ENCODE measurements around the gene NVL.
A peak's percentile ranks its signal among the peaks of the same experiment; 100 is the strongest.
"Not testable (repeated sequence)": the region's sequence is repeated elsewhere in the genome, so short reads cannot be mapped to it uniquely, and the experiment has no call there.

Gene NVL

DNA sequence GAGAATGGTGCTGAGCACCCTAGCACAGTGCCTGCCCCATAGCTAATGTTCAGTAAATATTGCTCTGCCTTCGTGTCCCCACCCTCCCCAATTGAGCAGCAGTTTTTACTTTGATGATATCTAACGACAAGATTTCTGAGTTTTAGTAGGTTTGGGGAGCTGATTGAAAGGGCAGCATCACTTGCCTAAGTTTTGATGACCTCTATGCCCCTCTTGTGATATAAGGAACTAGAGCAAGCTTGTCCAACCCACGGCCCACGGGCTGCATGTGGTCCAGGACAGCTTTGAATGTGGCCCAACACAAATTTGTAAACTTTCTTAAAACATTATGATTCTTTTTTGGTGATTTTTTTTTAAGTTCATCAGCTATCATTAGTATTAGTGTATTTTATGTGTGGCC is 28.3 kb upstream of the NVL start:
- DNase-seq (ENCODE audit: low spot score): no peak
- TF ChIP-seq, protein P1, sequence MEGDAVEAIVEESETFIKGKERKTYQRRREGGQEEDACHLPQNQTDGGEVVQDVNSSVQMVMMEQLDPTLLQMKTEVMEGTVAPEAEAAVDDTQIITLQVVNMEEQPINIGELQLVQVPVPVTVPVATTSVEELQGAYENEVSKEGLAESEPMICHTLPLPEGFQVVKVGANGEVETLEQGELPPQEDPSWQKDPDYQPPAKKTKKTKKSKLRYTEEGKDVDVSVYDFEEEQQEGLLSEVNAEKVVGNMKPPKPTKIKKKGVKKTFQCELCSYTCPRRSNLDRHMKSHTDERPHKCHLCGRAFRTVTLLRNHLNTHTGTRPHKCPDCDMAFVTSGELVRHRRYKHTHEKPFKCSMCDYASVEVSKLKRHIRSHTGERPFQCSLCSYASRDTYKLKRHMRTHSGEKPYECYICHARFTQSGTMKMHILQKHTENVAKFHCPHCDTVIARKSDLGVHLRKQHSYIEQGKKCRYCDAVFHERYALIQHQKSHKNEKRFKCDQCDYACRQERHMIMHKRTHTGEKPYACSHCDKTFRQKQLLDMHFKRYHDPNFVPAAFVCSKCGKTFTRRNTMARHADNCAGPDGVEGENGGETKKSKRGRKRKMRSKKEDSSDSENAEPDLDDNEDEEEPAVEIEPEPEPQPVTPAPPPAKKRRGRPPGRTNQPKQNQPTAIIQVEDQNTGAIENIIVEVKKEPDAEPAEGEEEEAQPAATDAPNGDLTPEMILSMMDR (IDR thresholded peaks at IDR 0.05; ENCODE audit: extremely low read depth, missing control alignments): no peak

DNA sequence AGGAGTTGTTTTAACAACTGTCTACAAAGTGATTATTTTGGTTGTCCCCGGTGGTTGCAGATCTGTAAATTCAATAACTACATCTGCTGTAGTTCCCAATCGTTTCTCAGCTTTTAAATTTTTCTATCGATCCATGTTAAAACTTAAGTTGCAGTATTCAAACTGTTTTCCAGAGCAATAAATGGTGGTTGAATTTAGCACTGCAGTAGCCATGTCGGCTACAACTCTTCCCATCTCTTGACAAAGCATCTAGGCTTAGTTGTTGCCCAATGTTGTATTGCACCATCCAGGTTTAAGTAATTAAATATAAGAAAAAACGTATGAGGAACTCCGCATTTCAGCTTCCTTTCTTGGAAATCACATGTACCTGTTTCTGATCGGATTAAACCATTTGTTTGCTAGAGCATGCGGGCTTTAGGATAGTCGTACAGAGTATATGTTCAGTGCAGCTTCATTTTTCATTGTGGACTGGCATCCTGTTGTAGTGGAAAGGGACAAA is 27.7 kb upstream of the NVL start:
- TF ChIP-seq, protein P1 (IDR thresholded peaks at IDR 0.05; ENCODE audit: extremely low read depth, missing control alignments): no peak
- DNase-seq (ENCODE audit: low spot score): no peak

DNA sequence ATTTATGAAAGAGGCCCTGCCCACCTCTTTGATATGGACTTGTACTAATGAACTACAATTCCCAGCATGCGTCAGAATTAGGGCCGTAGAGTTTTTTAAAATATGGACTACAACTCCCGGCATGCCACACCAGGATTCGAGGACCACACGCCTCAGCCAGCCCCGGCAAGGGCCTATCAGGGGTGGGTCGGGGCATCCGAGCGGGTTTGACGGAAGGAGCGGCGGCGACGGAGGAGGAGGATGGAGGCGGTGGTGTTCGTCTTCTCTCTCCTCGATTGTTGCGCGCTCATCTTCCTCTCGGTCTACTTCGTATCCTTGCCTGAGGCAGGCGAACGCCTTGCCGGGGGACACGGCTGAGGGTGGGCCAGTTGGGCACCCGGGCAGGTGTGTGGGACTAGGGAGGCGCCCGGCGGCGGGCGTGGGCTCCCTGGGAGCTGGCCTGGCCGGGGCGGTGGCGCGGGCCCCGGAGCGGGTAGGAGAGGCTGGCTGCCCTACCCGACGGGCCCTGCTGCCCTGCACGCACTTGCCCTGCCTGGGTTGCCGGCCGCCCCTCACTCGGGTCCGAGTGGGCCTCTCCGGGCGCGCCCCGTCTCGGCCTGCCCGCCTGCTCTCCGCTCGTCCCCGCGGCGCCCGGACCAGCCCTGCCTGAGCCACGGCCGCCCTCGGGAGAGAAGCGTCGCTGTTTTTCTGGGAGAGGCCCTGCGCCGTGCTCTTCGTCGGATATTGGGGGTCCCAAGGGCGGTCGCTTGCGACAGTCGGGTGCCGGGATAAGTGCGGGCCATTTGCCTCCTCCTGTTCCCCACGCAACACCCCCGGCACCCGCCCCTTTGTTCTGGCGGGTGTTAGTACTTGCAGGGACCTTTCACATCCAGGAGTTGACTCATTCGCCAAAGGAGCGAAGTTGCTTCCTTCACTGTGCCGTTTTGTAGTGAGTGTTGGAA is 27.0 kb upstream of the NVL start, which contains the start of gene CNIH4:
TSS of gene CNIH4 (plus strand) at position 195 of the 941 bp plus-strand sequence. CDS start at position 241, 46 bp downstream.
- TF ChIP-seq, protein P1 (IDR thresholded peaks at IDR 0.05; ENCODE audit: extremely low read depth, missing control alignments): no peak

DNA sequence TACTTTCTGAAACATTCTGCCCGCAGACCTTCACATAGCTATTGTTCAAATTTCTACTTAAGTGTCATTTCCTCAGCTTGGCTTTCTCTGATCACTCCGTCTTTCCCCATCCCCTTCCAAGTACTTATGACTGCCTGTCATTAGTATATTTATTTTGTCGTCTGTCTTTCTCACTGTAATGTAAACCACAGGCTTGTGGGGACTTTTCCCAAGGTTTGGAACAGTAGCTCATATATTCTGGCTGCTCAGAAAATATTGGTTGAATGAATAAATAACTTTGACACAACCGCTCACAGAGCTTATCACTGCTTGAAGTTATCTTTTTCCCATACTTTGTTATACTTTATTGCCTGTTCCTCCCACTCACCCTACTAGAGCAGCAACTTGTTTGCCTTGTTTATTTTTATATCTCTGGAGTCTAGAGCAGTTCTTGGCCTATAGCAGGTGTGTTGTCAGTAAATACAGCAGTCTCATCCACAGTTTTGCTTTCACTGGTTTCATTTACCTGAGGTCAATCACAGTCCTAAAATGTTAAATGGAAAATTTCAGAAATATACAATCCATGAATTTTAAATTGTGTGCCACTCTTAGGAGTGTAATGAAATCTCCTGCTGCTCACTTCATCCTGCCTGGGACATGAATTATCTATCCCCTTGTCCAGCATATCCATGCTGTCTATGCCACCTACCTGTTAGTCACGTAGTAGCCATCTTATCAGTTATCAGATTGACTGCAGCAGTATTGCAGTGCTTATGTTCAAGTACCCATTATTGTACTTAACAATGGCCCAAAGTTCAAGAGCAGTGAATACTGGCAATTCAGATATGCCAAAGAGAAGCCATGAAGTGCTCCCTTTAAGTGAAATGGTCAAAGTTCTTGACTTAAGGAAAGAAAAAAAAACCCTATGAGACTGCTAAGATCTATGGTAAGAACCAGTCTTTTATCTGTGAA is 24.3 kb upstream of the NVL start:
- no peak for DNase-seq (ENCODE audit: low spot score)
- TF ChIP-seq, protein P1 (IDR thresholded peaks at IDR 0.05; ENCODE audit: extremely low read depth, missing control alignments): no peak

More for the DNA sequence above, 27.0 kb upstream of the NVL start, which contains the start of gene CNIH4:
- peak; percentile 97 for DNase-seq (ENCODE audit: low spot score)

DNA sequence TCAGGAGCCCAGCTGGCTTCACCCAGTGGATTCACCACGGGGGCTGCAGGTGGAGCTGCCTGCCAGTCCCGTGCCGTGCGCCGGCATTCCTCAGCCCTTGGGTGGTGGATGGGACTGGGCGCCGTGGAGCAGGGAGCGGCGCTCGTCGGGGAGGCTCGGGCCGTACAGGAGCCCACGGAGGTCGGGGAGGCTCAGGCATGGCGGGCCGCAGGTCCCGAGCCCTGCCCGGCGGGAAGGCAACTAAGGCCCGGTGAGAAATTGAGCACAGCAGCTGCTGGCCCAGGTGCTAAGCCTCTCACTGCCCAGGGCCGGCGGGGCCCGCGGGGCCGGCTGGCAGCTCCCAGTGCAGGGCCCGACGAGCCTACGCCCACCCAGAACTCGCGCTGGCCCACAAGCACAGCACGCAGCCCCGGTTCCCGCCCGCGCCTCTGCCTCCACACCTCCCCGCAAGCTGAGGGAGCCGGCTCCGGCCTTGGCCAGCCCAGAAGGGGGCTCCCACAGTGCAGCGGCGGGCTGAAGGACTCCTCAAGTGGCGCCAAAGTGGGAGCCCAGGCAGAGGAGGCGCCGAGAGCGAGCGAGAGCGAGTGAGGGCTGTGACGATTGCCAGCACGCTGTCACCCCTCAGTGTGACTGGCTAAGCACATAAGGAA is 22.6 kb upstream of the NVL start:
- not testable (repeated sequence) for DNase-seq (ENCODE audit: low spot score)

DNA sequence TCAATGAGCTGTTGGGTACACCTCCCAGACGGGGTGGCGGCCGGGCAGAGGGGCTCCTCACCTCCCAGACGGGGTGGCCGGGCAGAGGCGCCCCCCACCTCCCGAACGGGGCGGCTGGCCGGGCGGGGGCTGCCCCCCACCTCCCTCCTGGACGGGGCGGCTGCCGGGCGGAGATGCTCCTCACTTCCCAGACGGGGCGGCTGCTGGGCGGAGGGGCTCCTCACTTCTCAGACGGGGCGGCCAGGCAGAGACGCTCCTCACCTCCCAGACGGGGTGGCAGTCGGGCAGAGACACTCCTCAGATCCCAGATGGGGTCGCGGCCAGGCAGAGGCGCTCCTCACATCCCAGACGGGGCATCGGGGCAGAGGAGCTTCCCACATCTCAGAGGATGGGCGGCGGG is 19.7 kb upstream of the NVL start:
- not testable (repeated sequence) for DNase-seq (ENCODE audit: low spot score)

DNA sequence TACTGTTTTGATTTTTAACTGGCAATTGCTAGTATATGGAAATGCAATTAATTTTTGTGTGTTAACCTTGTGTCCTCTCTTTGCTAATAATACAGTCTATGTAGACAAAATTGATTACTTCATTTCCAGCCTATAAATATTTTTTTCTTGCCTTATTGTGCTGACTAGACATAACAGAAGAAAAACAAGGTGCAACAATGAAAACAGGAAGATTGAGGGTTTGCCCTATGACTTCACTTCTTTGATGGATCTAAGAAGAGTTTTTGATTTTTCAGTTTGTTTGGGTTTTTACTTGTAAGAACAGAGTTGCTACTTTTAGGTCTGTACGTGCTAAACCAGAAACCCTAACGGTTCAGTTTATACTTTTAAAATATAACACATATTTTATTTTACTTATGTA is 18.2 kb upstream of the NVL start:
- no peak for DNase-seq (ENCODE audit: low spot score)
- TF ChIP-seq, protein P1 (IDR thresholded peaks at IDR 0.05; ENCODE audit: extremely low read depth, missing control alignments): no peak

Data from GM20000 (cell line).